PC-3 (cell line): Measurements from ENCODE around the gene WSCD2. TPM values are rescaled to one million over a fixed set of nuclear protein-coding genes. Genes with fewer than 3 reads are reported as not detected.

Source experiments
- ATAC-seq: fragments of 200-7000 bp; cut with Tn5 transposase; 2 replicates; pipeline ENCODE4 v1.9.1; 2020; ENCODE audit warnings: mild to moderate bottlenecking, moderate library complexity
- BruUV-seq: library from RNA; stranded (reverse); fragments of 400-500 nt; replicated peaks from 2 replicates; lab custom pipeline; 2021; lab: Mats Ljungman, UMichigan
- CTCF ChIA-PET: fragments of 300-600 bp; sonication (Branson Sonifier 250); formaldehyde crosslinking; loops from one replicate; lab custom pipeline; 2022; ENCODE audit warnings: antibody characterized with exemption; lab: Charles Lee
- POLR2A ChIA-PET: fragments of 300-600 bp; sonication (Branson Sonifier 250); formaldehyde crosslinking; loops from one replicate; lab custom pipeline; 2022; ENCODE audit warnings: antibody characterized with exemption; ENCODE audit not compliant: unreplicated experiment; lab: Charles Lee
- DNase-seq: peaks from one replicate; pipeline ENCODE4 v3.0.0-alpha.2; 2015
- H2AFZ ChIP-seq: fragments of 300-600 bp; sonication (generic); 2 replicates; pipeline ENCODE4 v1.6.0; 2016; ENCODE audit warnings: antibody characterized with exemption, low read length
- H3F3A ChIP-seq: fragments of 300-600 bp; sonication (generic); one replicate; pipeline ENCODE4 v1.6.0; 2017; ENCODE audit warnings: antibody characterized with exemption, low read length, control low read depth, mild to moderate bottlenecking; ENCODE audit not compliant: unreplicated experiment
- H3K27ac ChIP-seq: fragments of 300-600 bp; sonication (generic); 2 replicates; pipeline ENCODE4 v1.5.1; 2016; ENCODE audit warnings: mild to moderate bottlenecking, low read length
- H3K27me3 ChIP-seq: fragments of 300-600 bp; sonication (generic); 2 replicates; pipeline ENCODE4 v1.6.1; 2016; ENCODE audit warnings: low read length, mixed read lengths
- H3K36me3 ChIP-seq: fragments of 300-600 bp; sonication (generic); 2 replicates; pipeline ENCODE4 v1.6.1; 2016; ENCODE audit warnings: low read depth, mixed run types, low read length, mixed read lengths
- H3K4me1 ChIP-seq: fragments of 300-600 bp; sonication (generic); 2 replicates; pipeline ENCODE4 v1.5.1; 2016; ENCODE audit warnings: low read length; ENCODE audit not compliant: insufficient read depth
- H3K4me2 ChIP-seq: fragments of 300-600 bp; sonication (generic); 2 replicates; pipeline ENCODE4 v1.6.0; 2016; ENCODE audit warnings: low read length
- H3K4me3 ChIP-seq: fragments of 300-600 bp; sonication (generic); 2 replicates; pipeline ENCODE4 v1.5.1; 2016; ENCODE audit warnings: mild to moderate bottlenecking, low read length, mixed read lengths
- H3K79me2 ChIP-seq: fragments of 300-600 bp; sonication (generic); 2 replicates; pipeline ENCODE4 v1.6.1; 2017; ENCODE audit warnings: low read length, mixed read lengths
- H3K9ac ChIP-seq: fragments of 300-600 bp; sonication (generic); 2 replicates; pipeline ENCODE4 v1.6.0; 2016; ENCODE audit warnings: mild to moderate bottlenecking, low read length
- H3K9me2 ChIP-seq: fragments of 300-600 bp; sonication (generic); replicated peaks from 2 replicates; pipeline ENCODE4 v1.6.1; 2016; ENCODE audit warnings: mixed run types, low read length, mixed read lengths
- H3K9me3 ChIP-seq: fragments of 300-600 bp; sonication (generic); 2 replicates; pipeline ENCODE4 v1.6.1; 2016; ENCODE audit warnings: low read length, mixed read lengths
- H4K20me1 ChIP-seq: fragments of 300-600 bp; sonication (generic); 2 replicates; pipeline ENCODE4 v1.6.1; 2016; ENCODE audit warnings: low read length, mixed read lengths
- CTCF ChIP-seq: fragments of 300-600 bp; sonication (generic); conservative IDR thresholded peaks from 2 replicates; pipeline ENCODE4 v1.5.1; 2017; ENCODE audit warnings: antibody characterized with exemption, low read depth, mild to moderate bottlenecking, low read length
- EZH2 ChIP-seq: fragments of 300-600 bp; sonication (generic); IDR thresholded peaks from one replicate; pipeline ENCODE4 v1.6.1; 2017; ENCODE audit warnings: antibody characterized with exemption, mild to moderate bottlenecking, low read length; ENCODE audit not compliant: unreplicated experiment
- EZH2phosphoT487 ChIP-seq: fragments of 300-600 bp; sonication (generic); IDR thresholded peaks from 2 replicates; pipeline ENCODE4 v1.6.1; 2018; ENCODE audit warnings: mild to moderate bottlenecking, antibody characterized with exemption, low read length, borderline replicate concordance
- intact Hi-C: fragments of 100-400 bp; cut with micrococcal nuclease; formaldehyde crosslinking; loops from 2 replicates; pipeline ENCODE4 v1.9.0; 2023
- total RNA-seq: library from RNA; depleted of rRNA; stranded (reverse); fragments of >200 nt; gene quantifications from 2 replicates; pipeline ENCODE4 v1.2.3, GENCODE V29; 2014

WSCD2 gene
- total RNA-seq, 1 experiment from 2014 or later, result not detected

- ChIA-PET CTCF (no interaction called here), POLR2A (no interaction called here)
Observed at GRCh38 chr12:108140501-108140900, 11.4 kb downstream of the WSCD2 start.

GRCh38 chr12:108141600-108142130 is 12.6 kb downstream of the WSCD2 start:
- H3K4me2 ChIP-seq, result no peak overlapping the region
- no peak overlapping the region for H3K27ac ChIP-seq
- POLR2A ChIA-PET, result no interaction called here
- no peak overlapping the region for H3K4me3 ChIP-seq
- H3K79me2 ChIP-seq, result no peaks in the 10 kb centered on the region
- no peaks in the 10 kb centered on the region for H3K9me2 ChIP-seq
- H3K9ac ChIP-seq, result no peak overlapping the region
- no TSS peak for BruUV-seq
- no peaks in the 10 kb centered on the region for H3K9me3 ChIP-seq
- H3K36me3 ChIP-seq, result no peaks in the 10 kb centered on the region
- ATAC-seq (no peak), DNase-seq (no peak)
- TF ChIP-seq EZH2 (no peak), CTCF (no peak), EZH2phosphoT487 (no peak)
- no peaks in the 10 kb centered on the region for H3K4me1 ChIP-seq
- CTCF ChIA-PET, result no interaction called here
- no peaks in the 10 kb centered on the region for H4K20me1 ChIP-seq
- H3K27me3 ChIP-seq, result peaks cover 51% of the 10 kb centered on the region
- no peak overlapping the region for H2AFZ ChIP-seq
- intact Hi-C loops, result no loop called here
- H3F3A ChIP-seq, result no peaks in the 10 kb centered on the region

More at GRCh38 chr12:108140501-108140900, 11.4 kb downstream of the WSCD2 start:
- Histone ChIP-seq H3K27ac (no peak overlapping the region), H3K9me2 (no peaks in the 10 kb centered on the region), H3K36me3 (no peaks in the 10 kb centered on the region), H3K4me3 (no peak overlapping the region), H3K4me2 (no peak overlapping the region), H4K20me1 (no peaks in the 10 kb centered on the region), H3K27me3 (peaks cover 53% of the 10 kb centered on the region), H3K9me3 (no peaks in the 10 kb centered on the region), H3F3A (no peaks in the 10 kb centered on the region), H3K4me1 (no peaks in the 10 kb centered on the region), H3K9ac (no peak overlapping the region), H2AFZ (no peak overlapping the region), H3K79me2 (no peaks in the 10 kb centered on the region)
- intact Hi-C loops, result no loop called here
- DNase-seq (no peak), ATAC-seq (no peak)
- TF ChIP-seq EZH2phosphoT487 (no peak), CTCF (no peak), EZH2 (no peak)
- BruUV-seq, result no TSS peak

- no peak for ATAC-seq
- no peaks in the 10 kb centered on the region for H3K4me1 ChIP-seq
- ChIA-PET POLR2A (no interaction called here), CTCF (no interaction called here)
- intact Hi-C loops, result no loop called here
- peaks cover 54% of the 10 kb centered on the region for H3K27me3 ChIP-seq
- DNase-seq, result no peak
- H2AFZ ChIP-seq, result no peak overlapping the region
- H3K27ac ChIP-seq, result no peak overlapping the region
- BruUV-seq, result no TSS peak
- no peaks in the 10 kb centered on the region for H3K36me3 ChIP-seq
- H3K4me3 ChIP-seq, result no peak overlapping the region
- no peaks in the 10 kb centered on the region for H3F3A ChIP-seq
- H3K4me2 ChIP-seq, result no peak overlapping the region
- TF ChIP-seq CTCF (no peak), EZH2 (no peak), EZH2phosphoT487 (no peak)
- no peaks in the 10 kb centered on the region for H4K20me1 ChIP-seq
- no peak overlapping the region for H3K9ac ChIP-seq
- H3K9me2 ChIP-seq, result no peaks in the 10 kb centered on the region
- no peaks in the 10 kb centered on the region for H3K9me3 ChIP-seq
- no peaks in the 10 kb centered on the region for H3K79me2 ChIP-seq
Observed at GRCh38 chr12:108143144-108143543, 14.1 kb downstream of the WSCD2 start.
